Lower lobe of right lung (tissue), 2 donors: Measurements from ENCODE around the gene SMAD1. TPM values are rescaled to one million over a fixed set of nuclear protein-coding genes. Genes with fewer than 3 reads are reported as not detected.

Experiments used
- ATAC-seq, 2 donors: fragments of 200-7000 bp; cut with Tn5 transposase; one replicate each; pipeline ENCODE4 v1.9.1; 2020 to 2022; ENCODE audit warnings: mild to moderate bottlenecking in 2 of 2, moderate library complexity in 2 of 2
- DNase-seq: peaks from one replicate; pipeline ENCODE4 v3.0.0-alpha.2; 2020
- H3K27ac ChIP-seq: fragments of 200-600 bp; one replicate; pipeline ENCODE4 v1.8.0; 2022
- H3K27me3 ChIP-seq: fragments of 200-600 bp; one replicate; pipeline ENCODE4 v1.8.0; 2022; ENCODE audit warnings: low read depth
- H3K36me3 ChIP-seq: fragments of 200-600 bp; one replicate; pipeline ENCODE4 v1.8.0; 2022; ENCODE audit warnings: mild to moderate bottlenecking
- H3K4me1 ChIP-seq: fragments of 200-600 bp; one replicate; pipeline ENCODE4 v1.8.0; 2022
- H3K4me3 ChIP-seq: fragments of 200-600 bp; one replicate; pipeline ENCODE4 v1.8.0; 2022; ENCODE audit warnings: mild to moderate bottlenecking
- H3K9me3 ChIP-seq: fragments of 200-600 bp; one replicate; pipeline ENCODE4 v1.8.0; 2022
- CTCF ChIP-seq: fragments of 200-600 bp; IDR thresholded peaks from one replicate; pipeline ENCODE4 v1.8.0; 2022; ENCODE audit warnings: antibody characterized with exemption, mild to moderate bottlenecking
- intact Hi-C: fragments of 100-400 bp; cut with DNase I; formaldehyde crosslinking; loops from one replicate; pipeline ENCODE4 v1.11.0; 2022
- total RNA-seq: library from RNA; stranded (reverse); fragmentation: NEBNext Ultra II Directional; extraction: Animal tissue kit (Norgen Biotek cat#: 25700); gene quantifications from one replicate; pipeline ENCODE4 v1.2.1, GENCODE V29; 2021
- donor health status: DM: no; HTN: yes; CAD: no; lungs with severe emphysema.

Gene SMAD1
- total RNA-seq, 1 donor from 2014 or later, result 15.8 TPM

- no peak for TF ChIP-seq CTCF
Measured at GRCh38 chr4:145553375-145553774, 71.7 kb downstream of the SMAD1 start.

DNA sequence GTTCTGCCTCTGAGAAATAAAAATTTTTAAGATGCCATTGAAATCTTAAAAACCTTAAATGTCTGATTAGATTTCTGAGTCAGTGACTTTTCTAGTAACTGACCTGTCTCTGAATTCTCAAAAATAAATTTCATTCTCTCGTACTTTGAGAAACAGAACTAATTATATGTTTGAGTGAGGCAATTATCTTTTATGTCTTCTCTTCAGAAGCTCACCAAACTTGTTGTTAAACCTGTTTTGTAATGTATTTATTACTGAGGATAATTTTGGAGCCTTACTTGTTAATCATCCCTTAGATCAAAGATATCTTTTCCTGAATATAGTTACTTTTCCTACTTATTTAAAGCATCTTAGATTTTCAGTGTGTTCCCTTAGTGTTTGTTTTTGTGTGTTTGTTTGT is 73.0 kb downstream of the SMAD1 start:
- no peaks in the 10 kb centered on the region for H3K4me1 ChIP-seq
- intact Hi-C loops, result no loop called here
- peaks cover 25% of the 10 kb centered on the region for H3K36me3 ChIP-seq
- no peak overlapping the region for H3K4me3 ChIP-seq
- no peaks in the 10 kb centered on the region for H3K9me3 ChIP-seq
- ATAC-seq, result no peak
- no peak for DNase-seq
- TF ChIP-seq CTCF, result no peak
- no peaks in the 10 kb centered on the region for H3K27me3 ChIP-seq
- H3K27ac ChIP-seq, result no peak overlapping the region

More at GRCh38 chr4:145553375-145553774, 71.7 kb downstream of the SMAD1 start:
- H3K9me3 ChIP-seq, result no peaks in the 10 kb centered on the region
- intact Hi-C loops, result no loop called here
- H3K4me1 ChIP-seq, result no peaks in the 10 kb centered on the region
- H3K27ac ChIP-seq, result no peak overlapping the region
- DNase-seq, result no peak
- no peak overlapping the region for H3K4me3 ChIP-seq
- H3K36me3 ChIP-seq, result peaks cover 18% of the 10 kb centered on the region
- no peaks in the 10 kb centered on the region for H3K27me3 ChIP-seq
- ATAC-seq, result no peak

DNA sequence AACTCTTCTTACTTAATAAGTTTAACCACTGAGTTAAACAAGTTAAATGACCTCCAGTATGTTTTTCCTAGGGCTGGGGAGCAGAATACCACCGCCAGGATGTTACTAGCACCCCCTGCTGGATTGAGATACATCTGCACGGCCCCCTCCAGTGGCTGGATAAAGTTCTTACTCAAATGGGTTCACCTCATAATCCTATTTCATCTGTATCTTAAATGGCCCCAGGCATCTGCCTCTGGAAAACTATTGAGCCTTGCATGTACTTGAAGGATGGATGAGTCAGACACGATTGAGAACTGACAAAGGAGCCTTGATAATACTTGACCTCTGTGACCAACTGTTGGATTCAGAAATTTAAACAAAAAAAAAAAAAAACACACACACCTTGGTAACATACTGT is 76.1 kb downstream of the SMAD1 start:
- Histone ChIP-seq H3K4me3 (no peak overlapping the region), H3K27me3 (no peaks in the 10 kb centered on the region), H3K27ac (no peak overlapping the region), H3K9me3 (no peaks in the 10 kb centered on the region), H3K36me3 (peaks cover 25% of the 10 kb centered on the region), H3K4me1 (no peaks in the 10 kb centered on the region)
- intact Hi-C loops, result no loop called here
- ATAC-seq (peak; percentile 85 to 90), DNase-seq (no peak)
- peak; percentile 84 for TF ChIP-seq CTCF

GRCh38 chr4:145563293-145563985 is 81.8 kb downstream of the SMAD1 start:
- no peak for DNase-seq
- H3K4me3 ChIP-seq, result no peak overlapping the region
- ATAC-seq, result no peak
- no peak for TF ChIP-seq CTCF
- H3K27me3 ChIP-seq, result no peaks in the 10 kb centered on the region
- peaks cover 7% of the 10 kb centered on the region for H3K36me3 ChIP-seq
- H3K4me1 ChIP-seq, result no peaks in the 10 kb centered on the region
- H3K27ac ChIP-seq, result no peak overlapping the region
- intact Hi-C loops, result no loop called here
- H3K9me3 ChIP-seq, result peaks cover 3% of the 10 kb centered on the region

- ATAC-seq (no peak), DNase-seq (no peak)
- no peak overlapping the region for H3K4me3 ChIP-seq
- intact Hi-C loops, result no loop called here
- no peaks in the 10 kb centered on the region for H3K4me1 ChIP-seq
- H3K36me3 ChIP-seq, result peaks cover under 1% of the 10 kb centered on the region
- H3K27ac ChIP-seq, result no peak overlapping the region
- peaks cover 4% of the 10 kb centered on the region for H3K9me3 ChIP-seq
- TF ChIP-seq CTCF, result no peak
- no peaks in the 10 kb centered on the region for H3K27me3 ChIP-seq
Measured at GRCh38 chr4:145564540-145564939, 82.9 kb downstream of the SMAD1 start.
